ENCODE data around the gene UNCX.

GRCh38 chr7:1246871-1247526 lies 14.3 kb downstream of the UNCX start:
- TF ChIP-seq SP1 (IDR thresholded peaks at IDR 0.05; ENCODE audit: low read depth) (no peak), CTCF (IDR thresholded peaks at IDR 0.05 in 2 of 3, conservative IDR thresholded peaks at IDR 0.05 in 1 of 3; ENCODE audit: borderline replicate concordance in 1 of 3, insufficient read depth in 1 of 3, low read depth in 2 of 3, low read length in 2 of 3) (no peak), POLR2AphosphoS5 (IDR thresholded peaks at IDR 0.05; ENCODE audit: low read depth, low read length) (no peak), SRF (IDR thresholded peaks at IDR 0.05; ENCODE audit: low read depth) (no peak), EZH2 (IDR thresholded peaks at IDR 0.05) (no peak), TCF7L2 (IDR thresholded peaks at IDR 0.05; ENCODE audit: borderline replicate concordance, extremely low read depth, insufficient read depth, insufficient read length) (no peak), FOSL1 (IDR thresholded peaks at IDR 0.05; ENCODE audit: low read depth) (no peak)

All from HCT116 (cell line).